ENCODE results near the gene DXO. TPM values are rescaled to one million over a fixed set of nuclear protein-coding genes. Genes with fewer than 3 reads are reported as not detected.
"Not testable (repeated sequence)": the region's sequence is repeated elsewhere in the genome, so short reads cannot be mapped to it uniquely, and the experiment has no call there.

DXO gene
- total RNA-seq, 5 donors from 2014 or later (not counting 1 experiment from before 2014, with no cell fraction given) = 30.2 to 53.2 (median 35.4) TPM

DNA sequence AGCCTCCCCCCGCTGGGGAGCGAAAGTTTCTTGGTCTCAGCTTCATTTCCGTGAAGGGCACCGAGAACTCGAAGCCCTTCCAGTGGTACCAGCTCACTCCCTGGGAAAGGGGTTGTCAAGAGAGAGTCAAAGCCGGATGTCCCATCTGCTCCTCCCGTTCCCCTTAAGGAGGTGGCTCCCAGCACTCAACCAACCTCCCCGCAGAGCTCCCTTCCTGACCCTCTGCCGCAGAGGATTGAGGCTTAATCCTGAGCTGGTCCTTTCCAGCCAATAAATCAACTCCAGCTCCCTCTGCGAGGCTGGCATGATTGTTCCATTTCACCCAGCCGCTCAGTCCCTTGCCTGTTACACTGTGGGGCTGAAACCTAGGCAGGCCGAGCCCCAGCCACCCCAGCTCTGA lies 36.7 kb upstream of the DXO start:
- H3K27ac Mint-ChIP-seq; DNase-seq; H3K9me3 ChIP-seq; H3K4me1 Mint-ChIP-seq; H3K4me3 Mint-ChIP-seq; H3K27me3 ChIP-seq (replicated peaks in 1 of 2; ENCODE audit: control insufficient read depth in 2 of 2, extremely low read depth in 1 of 2, insufficient read depth in 2 of 2, low read length in 1 of 2); H3K36me3 ChIP-seq (ENCODE audit: control insufficient read depth in 2 of 2, extremely low read depth in 1 of 2, insufficient read depth in 1 of 2, low read length in 1 of 2); H3K4me3 ChIP-seq (ENCODE audit: control insufficient read depth in 1 of 2, extremely low read depth in 1 of 2, low read length in 1 of 2); H3K36me3 Mint-ChIP-seq; ATAC-seq (replicated peaks in 1 of 4); H3K27me3 Mint-ChIP-seq; CTCF ChIA-PET; POLR2A ChIA-PET; H3K9me3 Mint-ChIP-seq; H3K27ac ChIP-seq (ENCODE audit: low read length): not testable (repeated sequence)
- 46% methylated on average over 3 of the region's 12 CpGs for WGBS (ENCODE audit: insufficient coverage)
- peaks cover 0 to 11% of the 10 kb centered on the region in 2 experiments for H3K4me1 ChIP-seq (ENCODE audit: control insufficient read depth in 1 of 2, extremely low read depth in 1 of 2, insufficient read depth in 2 of 2, low read length in 2 of 2)

DNA sequence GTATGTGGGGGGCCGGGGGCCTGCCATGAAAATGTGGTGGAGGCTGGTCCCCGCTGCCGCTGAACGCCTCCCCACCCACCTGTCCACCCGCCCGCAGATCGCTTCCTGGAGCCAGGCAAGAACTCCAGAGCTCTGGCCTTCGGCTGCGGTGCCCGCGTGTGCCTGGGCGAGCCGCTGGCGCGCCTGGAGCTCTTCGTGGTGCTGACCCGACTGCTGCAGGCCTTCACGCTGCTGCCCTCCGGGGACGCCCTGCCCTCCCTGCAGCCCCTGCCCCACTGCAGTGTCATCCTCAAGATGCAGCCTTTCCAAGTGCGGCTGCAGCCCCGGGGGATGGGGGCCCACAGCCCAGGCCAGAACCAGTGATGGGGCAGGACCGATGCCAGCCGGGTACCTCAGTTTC lies 36.1 kb upstream of the DXO start:
- H3K4me1 Mint-ChIP-seq; H3K9me3 Mint-ChIP-seq; H3K27me3 Mint-ChIP-seq; H3K36me3 Mint-ChIP-seq; CTCF ChIA-PET; ATAC-seq (replicated peaks in 1 of 4); H3K4me3 Mint-ChIP-seq; H3K27ac Mint-ChIP-seq; DNase-seq; H3K4me3 ChIP-seq (ENCODE audit: control insufficient read depth in 1 of 2, extremely low read depth in 1 of 2, low read length in 1 of 2); POLR2A ChIA-PET; H3K9me3 ChIP-seq; H3K27ac ChIP-seq (ENCODE audit: low read length); H3K36me3 ChIP-seq (ENCODE audit: control insufficient read depth in 2 of 2, extremely low read depth in 1 of 2, insufficient read depth in 1 of 2, low read length in 1 of 2); H3K27me3 ChIP-seq (replicated peaks in 1 of 2; ENCODE audit: control insufficient read depth in 2 of 2, extremely low read depth in 1 of 2, insufficient read depth in 2 of 2, low read length in 1 of 2): not testable (repeated sequence)
- WGBS (ENCODE audit: insufficient coverage) = no CpG with 5 or more reads among the region's 24 CpGs
- H3K4me1 ChIP-seq (ENCODE audit: control insufficient read depth in 1 of 2, extremely low read depth in 1 of 2, insufficient read depth in 2 of 2, low read length in 2 of 2) = peaks cover 0 to 11% of the 10 kb centered on the region in 2 experiments

DNA sequence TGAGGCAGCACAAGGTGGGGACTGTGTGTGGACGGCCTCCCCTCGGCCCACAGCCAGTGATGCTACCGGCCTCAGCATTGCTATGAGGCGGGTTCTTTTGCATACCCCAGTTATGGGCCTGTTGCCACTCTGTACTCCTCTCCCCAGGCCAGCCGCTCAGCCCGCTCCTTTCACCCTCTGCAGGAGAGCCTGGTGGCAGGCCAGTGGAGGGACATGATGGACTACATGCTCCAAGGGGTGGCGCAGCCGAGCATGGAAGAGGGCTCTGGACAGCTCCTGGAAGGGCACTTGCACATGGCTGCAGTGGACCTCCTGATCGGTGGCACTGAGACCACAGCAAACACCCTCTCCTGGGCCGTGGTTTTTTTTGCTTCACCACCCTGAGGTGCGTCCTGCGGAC lies 35.1 kb upstream of the DXO start:
- H3K36me3 ChIP-seq (ENCODE audit: control insufficient read depth in 2 of 2, extremely low read depth in 1 of 2, insufficient read depth in 1 of 2, low read length in 1 of 2); H3K4me1 Mint-ChIP-seq; H3K27me3 Mint-ChIP-seq; H3K9me3 ChIP-seq; H3K9me3 Mint-ChIP-seq; H3K27ac Mint-ChIP-seq; ATAC-seq (replicated peaks in 1 of 4); H3K4me3 ChIP-seq (ENCODE audit: control insufficient read depth in 1 of 2, extremely low read depth in 1 of 2, low read length in 1 of 2); H3K4me3 Mint-ChIP-seq; H3K27ac ChIP-seq (ENCODE audit: low read length); CTCF ChIA-PET; POLR2A ChIA-PET; H3K36me3 Mint-ChIP-seq; H3K27me3 ChIP-seq (replicated peaks in 1 of 2; ENCODE audit: control insufficient read depth in 2 of 2, extremely low read depth in 1 of 2, insufficient read depth in 2 of 2, low read length in 1 of 2): not testable (repeated sequence)
- WGBS (ENCODE audit: insufficient coverage) = no CpG with 5 or more reads among the region's 12 CpGs
- DNase-seq = peak in 1 of 35 experiments; percentile 11
- peaks cover 0 to 11% of the 10 kb centered on the region in 2 experiments for H3K4me1 ChIP-seq (ENCODE audit: control insufficient read depth in 1 of 2, extremely low read depth in 1 of 2, insufficient read depth in 2 of 2, low read length in 2 of 2)

DNA sequence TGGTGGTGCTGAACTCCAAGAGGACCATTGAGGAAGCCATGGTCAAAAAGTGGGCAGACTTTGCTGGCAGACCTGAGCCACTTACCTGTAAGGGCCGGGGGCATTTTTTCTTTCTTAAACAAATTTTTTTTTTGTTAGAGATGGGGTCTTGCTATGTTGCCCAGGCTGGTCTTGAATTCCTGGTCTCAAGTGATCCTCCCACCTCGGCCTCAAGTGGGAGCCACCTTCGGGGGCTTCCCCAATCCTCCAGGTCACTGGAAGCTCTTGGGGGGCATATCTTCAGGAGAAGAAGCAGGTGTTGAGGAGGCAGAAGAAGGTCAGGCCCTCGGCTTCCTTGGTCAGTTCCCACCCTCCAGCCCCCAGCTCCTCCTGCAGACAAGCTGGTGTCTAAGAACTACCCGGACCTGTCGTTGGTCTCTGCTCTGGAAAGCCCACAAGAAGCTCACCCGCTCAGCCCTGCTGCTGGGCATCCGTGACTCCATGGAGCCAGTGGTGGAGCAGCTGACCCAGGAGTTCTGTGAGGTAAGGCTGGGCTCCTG lies 34.1 kb upstream of the DXO start:
- H3K9me3 ChIP-seq; H3K36me3 ChIP-seq (ENCODE audit: control insufficient read depth in 2 of 2, extremely low read depth in 1 of 2, insufficient read depth in 1 of 2, low read length in 1 of 2); H3K27ac ChIP-seq (ENCODE audit: low read length); DNase-seq; H3K36me3 Mint-ChIP-seq; H3K27me3 ChIP-seq (replicated peaks in 1 of 2; ENCODE audit: control insufficient read depth in 2 of 2, extremely low read depth in 1 of 2, insufficient read depth in 2 of 2, low read length in 1 of 2); POLR2A ChIA-PET; H3K27ac Mint-ChIP-seq; H3K4me1 Mint-ChIP-seq; H3K4me3 Mint-ChIP-seq; CTCF ChIA-PET; H3K9me3 Mint-ChIP-seq; H3K4me3 ChIP-seq (ENCODE audit: control insufficient read depth in 1 of 2, extremely low read depth in 1 of 2, low read length in 1 of 2); ATAC-seq (replicated peaks in 1 of 4); H3K27me3 Mint-ChIP-seq: not testable (repeated sequence)
- H3K4me1 ChIP-seq (ENCODE audit: control insufficient read depth in 1 of 2, extremely low read depth in 1 of 2, insufficient read depth in 2 of 2, low read length in 2 of 2) = peaks cover 0 to 11% of the 10 kb centered on the region in 2 experiments
- no CpG with 5 or more reads among the region's 8 CpGs for WGBS (ENCODE audit: insufficient coverage)

- H3K36me3 ChIP-seq (ENCODE audit: control insufficient read depth in 2 of 2, extremely low read depth in 1 of 2, insufficient read depth in 1 of 2, low read length in 1 of 2); DNase-seq; H3K4me3 ChIP-seq (ENCODE audit: control insufficient read depth in 1 of 2, extremely low read depth in 1 of 2, low read length in 1 of 2); H3K9me3 ChIP-seq; H3K27me3 ChIP-seq (replicated peaks in 1 of 2; ENCODE audit: control insufficient read depth in 2 of 2, extremely low read depth in 1 of 2, insufficient read depth in 2 of 2, low read length in 1 of 2); CTCF ChIA-PET; H3K9me3 Mint-ChIP-seq; H3K36me3 Mint-ChIP-seq; POLR2A ChIA-PET; H3K4me1 Mint-ChIP-seq; ATAC-seq (replicated peaks in 1 of 4); H3K27me3 Mint-ChIP-seq; H3K27ac ChIP-seq (ENCODE audit: low read length); H3K4me3 Mint-ChIP-seq: not testable (repeated sequence)
- H3K4me1 ChIP-seq (ENCODE audit: control insufficient read depth in 1 of 2, extremely low read depth in 1 of 2, insufficient read depth in 2 of 2, low read length in 2 of 2) = peaks cover 0 to 11% of the 10 kb centered on the region in 2 experiments
- WGBS (ENCODE audit: insufficient coverage) = 87% methylated on average over 3 of the region's 9 CpGs
- peak overlapping the region in 1 of 2 donors; percentile 89 for H3K27ac Mint-ChIP-seq
Observed at GRCh38 chr6:32005538-32005880, 33.6 kb upstream of the DXO start.

DNA sequence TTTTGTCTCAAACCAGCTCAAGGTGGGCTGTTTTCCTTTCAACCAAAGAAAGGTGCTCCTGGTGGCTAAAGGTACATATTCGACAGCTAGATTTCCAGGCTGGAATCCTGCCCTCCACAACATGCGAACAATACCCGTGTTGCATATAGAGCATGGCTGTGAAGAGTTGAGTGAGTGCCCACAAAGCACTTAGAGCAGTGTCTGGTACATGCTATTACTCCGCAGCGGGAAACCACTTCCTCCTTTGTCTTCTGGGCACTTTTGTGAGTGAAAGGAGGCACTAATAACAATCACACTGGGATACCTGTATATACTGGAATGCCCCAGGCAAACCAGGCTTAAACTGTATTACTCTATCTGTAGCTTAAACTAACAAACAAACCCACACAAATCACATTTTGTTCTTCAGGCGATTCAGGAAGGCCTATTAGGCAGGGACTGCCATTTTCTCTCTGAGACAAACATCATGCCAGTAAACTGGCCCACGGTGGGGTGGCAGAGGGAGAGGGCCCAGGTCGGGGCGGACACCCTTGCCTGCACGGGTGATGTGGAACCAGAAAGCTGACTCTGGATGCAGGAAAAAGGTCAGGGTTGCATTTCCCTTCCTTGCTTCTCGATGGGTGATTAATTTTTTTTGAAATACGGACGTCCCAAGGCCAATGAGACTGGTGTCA lies 33.1 kb upstream of the DXO start:
- Histone ChIP-seq H3K27ac (ENCODE audit: low read length) (peak overlapping the region; percentile 12), H3K4me1 (ENCODE audit: control insufficient read depth in 1 of 2, extremely low read depth in 1 of 2, insufficient read depth in 2 of 2, low read length in 2 of 2) (peaks cover 0 to 11% of the 10 kb centered on the region in 2 experiments)
- ATAC-seq (replicated peaks in 1 of 4) (peak; percentile 87 to 96 (median 92)), DNase-seq (peak in 1 of 35 experiments; percentile 7)
- peak overlapping the region; percentile 83 to 89 for H3K27ac Mint-ChIP-seq
- H3K27me3 Mint-ChIP-seq; H3K4me3 Mint-ChIP-seq; H3K9me3 Mint-ChIP-seq; CTCF ChIA-PET; POLR2A ChIA-PET; H3K4me1 Mint-ChIP-seq; H3K4me3 ChIP-seq (ENCODE audit: control insufficient read depth in 1 of 2, extremely low read depth in 1 of 2, low read length in 1 of 2); H3K9me3 ChIP-seq; H3K27me3 ChIP-seq (replicated peaks in 1 of 2; ENCODE audit: control insufficient read depth in 2 of 2, extremely low read depth in 1 of 2, insufficient read depth in 2 of 2, low read length in 1 of 2); H3K36me3 Mint-ChIP-seq; H3K36me3 ChIP-seq (ENCODE audit: control insufficient read depth in 2 of 2, extremely low read depth in 1 of 2, insufficient read depth in 1 of 2, low read length in 1 of 2): not testable (repeated sequence)
- 62% methylated on average over 4 of the region's 13 CpGs for WGBS (ENCODE audit: insufficient coverage)

GRCh38 chr6:32004393-32004792 lies 32.5 kb upstream of the DXO start:
- H3K4me3 ChIP-seq (ENCODE audit: control insufficient read depth in 1 of 2, extremely low read depth in 1 of 2, low read length in 1 of 2); CTCF ChIA-PET; H3K36me3 ChIP-seq (ENCODE audit: control insufficient read depth in 2 of 2, extremely low read depth in 1 of 2, insufficient read depth in 1 of 2, low read length in 1 of 2); H3K9me3 Mint-ChIP-seq; H3K27ac Mint-ChIP-seq; H3K4me3 Mint-ChIP-seq; DNase-seq; POLR2A ChIA-PET; H3K27me3 ChIP-seq (replicated peaks in 1 of 2; ENCODE audit: control insufficient read depth in 2 of 2, extremely low read depth in 1 of 2, insufficient read depth in 2 of 2, low read length in 1 of 2); H3K27me3 Mint-ChIP-seq; H3K9me3 ChIP-seq; H3K36me3 Mint-ChIP-seq; H3K4me1 Mint-ChIP-seq; ATAC-seq (replicated peaks in 1 of 4): not testable (repeated sequence)
- no CpG with 5 or more reads among the region's 4 CpGs for WGBS (ENCODE audit: insufficient coverage)
- H3K4me1 ChIP-seq (ENCODE audit: control insufficient read depth in 1 of 2, extremely low read depth in 1 of 2, insufficient read depth in 2 of 2, low read length in 2 of 2) = peaks cover 0 to 11% of the 10 kb centered on the region in 2 experiments
- H3K27ac ChIP-seq (ENCODE audit: low read length) = peak overlapping the region; percentile 12
